ENCODE results near the gene GDI1. TPM values are rescaled to one million over a fixed set of nuclear protein-coding genes. Genes with fewer than 3 reads are reported as not detected.
"Not testable (repeated sequence)": the region's sequence is repeated elsewhere in the genome, so short reads cannot be mapped to it uniquely, and the experiment has no call there.

Gene GDI1
- total RNA-seq, 2 experiments from 2014 or later, result 92.7 to 95.5 TPM

DNA sequence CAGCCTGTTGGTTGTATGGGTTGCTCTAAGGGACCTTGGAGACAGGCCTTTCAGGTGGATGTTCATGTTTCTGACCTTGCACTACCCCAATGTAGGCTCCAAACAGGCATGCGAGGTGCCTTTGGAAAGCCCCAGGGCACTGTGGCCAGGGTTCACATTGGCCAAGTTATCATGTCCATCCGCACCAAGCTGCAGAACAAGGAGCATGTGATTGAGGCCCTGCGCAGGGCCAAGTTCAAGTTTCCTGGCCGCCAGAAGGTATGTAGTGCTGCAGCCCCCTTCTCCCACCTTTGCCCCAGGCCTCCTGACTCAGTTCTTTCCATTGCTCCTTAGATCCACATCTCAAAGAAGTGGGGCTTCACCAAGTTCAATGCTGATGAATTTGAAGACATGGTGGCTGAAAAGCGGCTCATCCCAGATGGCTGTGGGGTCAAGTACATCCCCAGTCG lies 36.6 kb upstream of the GDI1 start:
- not testable (repeated sequence) for H3K27me3 Mint-ChIP-seq (ENCODE audit: low read depth); DNase-seq; ATAC-seq; H3K9me3 Mint-ChIP-seq (ENCODE audit: insufficient read depth)
- Mint-ChIP-seq H3K4me1 (ENCODE audit: low read depth) (peaks cover 14% of the 10 kb centered on the region), H3K4me3 (peak overlapping the region; percentile 90), H3K27ac (peak overlapping the region; percentile 100), H3K36me3 (ENCODE audit: low read depth) (peaks cover 40% of the 10 kb centered on the region)
- CTCF ChIA-PET, result interaction anchor here (1.4 kb wide), 1 partner anchor 127 kb away, joined by 6 read pairs; no protein-coding TSS in a partner anchor
- POLR2A ChIA-PET, result interaction anchor here (1.2 to 3.5 kb wide), 5 partner anchors 11 to 97 kb away, joined by 3 to 55 read pairs (median 4); partner anchors contain the start of genes DNASE1L1, SLC10A3 and TAFAZZIN

DNA sequence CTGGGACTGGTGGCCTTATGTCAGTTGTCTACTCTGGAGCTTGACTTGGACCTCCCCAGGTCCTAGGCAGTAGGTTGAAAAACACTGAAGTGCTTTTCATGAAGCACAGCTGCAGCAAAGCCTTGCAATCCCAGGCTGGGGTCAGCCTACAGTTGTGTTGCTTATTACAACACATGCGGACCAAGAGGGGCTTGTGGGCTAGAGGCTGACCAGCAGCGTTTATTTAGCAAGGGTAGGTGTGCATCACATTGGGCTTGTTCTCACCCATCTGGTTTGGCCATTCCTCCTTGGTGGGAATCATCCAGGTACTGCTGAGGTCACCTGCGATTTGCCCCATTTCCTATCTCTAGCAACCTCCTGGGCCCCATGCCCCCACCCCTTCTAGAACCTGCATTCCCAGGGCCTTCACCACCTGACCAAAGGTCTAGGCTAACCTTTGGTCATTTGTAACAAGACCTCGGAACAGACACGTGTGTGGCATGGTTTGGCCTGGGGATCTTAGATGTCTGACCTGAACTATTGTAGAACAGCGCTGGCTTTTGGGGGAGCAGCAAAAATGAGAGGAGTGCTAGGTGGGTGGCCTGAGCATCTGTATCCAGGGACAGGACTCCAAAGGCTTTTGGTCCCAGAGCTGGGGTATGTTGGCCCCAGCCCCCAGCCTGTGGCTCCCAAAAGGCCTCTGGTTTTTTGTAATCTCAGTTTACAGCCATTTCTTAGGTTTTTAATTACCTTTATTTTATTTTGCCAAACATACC lies 35.7 kb upstream of the GDI1 start:
- ChIA-PET POLR2A (interaction anchor here (0.7 to 1.2 kb wide), 2 partner anchors 19 to 1570 kb away, joined by 4 read pairs; partner anchors contain the start of genes CETN2 and NSDHL), CTCF (no interaction called here)
- H3K27ac Mint-ChIP-seq, result peak overlapping the region; percentile 100
- ATAC-seq, result no peak
- no peaks in the 10 kb centered on the region for H3K27me3 Mint-ChIP-seq (ENCODE audit: low read depth)
- H3K4me1 Mint-ChIP-seq (ENCODE audit: low read depth), result peaks cover 14% of the 10 kb centered on the region
- H3K4me3 Mint-ChIP-seq, result peak overlapping the region; percentile 90
- H3K36me3 Mint-ChIP-seq (ENCODE audit: low read depth), result peaks cover 40% of the 10 kb centered on the region
- DNase-seq, result no peak
- H3K9me3 Mint-ChIP-seq (ENCODE audit: insufficient read depth), result no peaks in the 10 kb centered on the region

DNA sequence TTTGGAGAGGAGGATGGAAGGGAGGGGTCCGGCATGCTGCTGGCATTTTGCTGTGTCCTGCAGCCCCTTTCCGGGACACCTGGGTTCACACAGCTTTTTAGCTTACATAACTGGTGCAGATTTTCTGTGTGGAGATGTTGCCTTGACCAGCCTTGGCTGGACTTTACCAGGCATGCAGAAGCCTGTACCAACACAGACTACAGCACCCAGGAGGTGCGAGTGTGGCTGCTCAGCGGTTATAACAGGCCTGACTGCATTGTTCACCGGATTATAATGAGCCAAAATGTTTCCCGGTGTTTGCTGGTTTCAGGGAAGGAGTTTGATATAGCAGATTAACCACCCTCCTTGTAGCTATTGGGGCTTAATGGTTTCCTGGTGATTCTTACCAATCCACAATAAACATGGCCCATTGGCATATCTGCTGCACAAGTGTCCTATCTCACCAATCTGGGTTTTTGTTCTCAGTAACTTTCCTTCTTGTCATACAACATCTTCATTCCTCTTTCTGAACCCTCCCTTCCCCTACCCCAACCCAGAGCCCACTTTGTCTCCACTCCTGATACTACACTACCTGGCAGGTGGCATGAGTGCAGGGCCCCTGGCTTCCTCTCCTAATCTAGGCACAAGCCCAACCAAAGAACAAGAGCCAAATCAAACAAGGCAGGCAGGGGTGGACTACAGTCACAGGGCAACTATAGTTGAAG lies 34.9 kb upstream of the GDI1 start:
- H3K27ac Mint-ChIP-seq, result peak overlapping the region; percentile 44
- POLR2A ChIA-PET, result interaction anchor here (0.6 to 1.1 kb wide), 2 partner anchors 32 to 88 kb away, joined by 3 read pairs; no protein-coding TSS in a partner anchor

GRCh38 chrX:154402622-154403127 lies 34.3 kb upstream of the GDI1 start:
- ChIA-PET POLR2A (interaction anchor here (0.6 to 1.1 kb wide), 2 partner anchors 32 to 87 kb away, joined by 3 read pairs; no protein-coding TSS in a partner anchor), CTCF (no interaction called here)
- Mint-ChIP-seq H3K36me3 (ENCODE audit: low read depth) (peaks cover 38% of the 10 kb centered on the region), H3K4me3 (no peak overlapping the region), H3K27me3 (ENCODE audit: low read depth) (no peaks in the 10 kb centered on the region), H3K27ac (peak overlapping the region; percentile 44), H3K9me3 (ENCODE audit: insufficient read depth) (no peaks in the 10 kb centered on the region), H3K4me1 (ENCODE audit: low read depth) (peaks cover 11% of the 10 kb centered on the region)
- ATAC-seq (no peak), DNase-seq (no peak)

More for the DNA sequence above, 34.9 kb upstream of the GDI1 start:
- Mint-ChIP-seq H3K27me3 (ENCODE audit: low read depth) (no peaks in the 10 kb centered on the region), H3K9me3 (ENCODE audit: insufficient read depth) (no peaks in the 10 kb centered on the region), H3K4me3 (no peak overlapping the region), H3K36me3 (ENCODE audit: low read depth) (peaks cover 38% of the 10 kb centered on the region), H3K4me1 (ENCODE audit: low read depth) (peaks cover 12% of the 10 kb centered on the region)
- no peak for DNase-seq
- no peak for ATAC-seq
- CTCF ChIA-PET, result no interaction called here

GRCh38 chrX:154403192-154403591 lies 33.8 kb upstream of the GDI1 start:
- Mint-ChIP-seq H3K36me3 (ENCODE audit: low read depth) (peaks cover 35% of the 10 kb centered on the region), H3K27me3 (ENCODE audit: low read depth) (no peaks in the 10 kb centered on the region), H3K4me3 (no peak overlapping the region), H3K27ac (no peak overlapping the region), H3K4me1 (ENCODE audit: low read depth) (peaks cover 11% of the 10 kb centered on the region), H3K9me3 (ENCODE audit: insufficient read depth) (no peaks in the 10 kb centered on the region)
- ChIA-PET POLR2A (interaction anchor here (1.1 kb wide), 1 partner anchor 33 kb away, joined by 3 read pairs; no protein-coding TSS in a partner anchor), CTCF (no interaction called here)
- DNase-seq (no peak), ATAC-seq (no peak)

DNA sequence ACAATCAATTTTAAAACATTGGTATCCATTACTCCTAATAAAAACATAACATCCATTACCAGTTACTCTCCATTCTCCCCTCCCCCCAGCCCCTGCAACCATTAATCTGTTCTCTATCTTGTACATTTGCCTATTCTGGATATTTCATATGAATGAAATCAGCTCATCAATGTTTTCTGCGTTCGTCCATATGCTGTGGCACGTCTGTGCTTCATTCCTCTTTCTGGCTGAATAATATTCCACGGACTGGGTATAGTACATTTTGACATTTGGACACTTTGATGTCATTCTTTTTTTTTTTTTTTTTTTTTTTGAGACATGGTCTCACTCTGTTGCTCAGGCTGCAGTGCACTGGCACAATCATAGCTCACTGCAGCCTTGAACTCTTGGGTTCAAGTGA lies 33.1 kb upstream of the GDI1 start:
- peaks cover 14% of the 10 kb centered on the region for H3K4me1 Mint-ChIP-seq (ENCODE audit: low read depth)
- no peak overlapping the region for H3K27ac Mint-ChIP-seq
- no peak for ATAC-seq
- ChIA-PET POLR2A (no interaction called here), CTCF (no interaction called here)
- H3K36me3 Mint-ChIP-seq (ENCODE audit: low read depth), result peaks cover 34% of the 10 kb centered on the region
- DNase-seq, result no peak
- H3K27me3 Mint-ChIP-seq (ENCODE audit: low read depth), result no peaks in the 10 kb centered on the region
- no peaks in the 10 kb centered on the region for H3K9me3 Mint-ChIP-seq (ENCODE audit: insufficient read depth)
- H3K4me3 Mint-ChIP-seq, result no peak overlapping the region

GRCh38 chrX:154404625-154405192 lies 32.2 kb upstream of the GDI1 start:
- ChIA-PET POLR2A (interaction anchor here (0.6 kb wide), 1 partner anchor 100 kb away, joined by 5 read pairs; no protein-coding TSS in a partner anchor), CTCF (no interaction called here)
- Mint-ChIP-seq H3K27me3 (ENCODE audit: low read depth) (no peaks in the 10 kb centered on the region), H3K4me3 (no peak overlapping the region), H3K9me3 (ENCODE audit: insufficient read depth) (no peaks in the 10 kb centered on the region), H3K4me1 (ENCODE audit: low read depth) (peaks cover 17% of the 10 kb centered on the region), H3K36me3 (ENCODE audit: low read depth) (peaks cover 28% of the 10 kb centered on the region), H3K27ac (no peak overlapping the region)
- ATAC-seq, result no peak
- no peak for DNase-seq

DNA sequence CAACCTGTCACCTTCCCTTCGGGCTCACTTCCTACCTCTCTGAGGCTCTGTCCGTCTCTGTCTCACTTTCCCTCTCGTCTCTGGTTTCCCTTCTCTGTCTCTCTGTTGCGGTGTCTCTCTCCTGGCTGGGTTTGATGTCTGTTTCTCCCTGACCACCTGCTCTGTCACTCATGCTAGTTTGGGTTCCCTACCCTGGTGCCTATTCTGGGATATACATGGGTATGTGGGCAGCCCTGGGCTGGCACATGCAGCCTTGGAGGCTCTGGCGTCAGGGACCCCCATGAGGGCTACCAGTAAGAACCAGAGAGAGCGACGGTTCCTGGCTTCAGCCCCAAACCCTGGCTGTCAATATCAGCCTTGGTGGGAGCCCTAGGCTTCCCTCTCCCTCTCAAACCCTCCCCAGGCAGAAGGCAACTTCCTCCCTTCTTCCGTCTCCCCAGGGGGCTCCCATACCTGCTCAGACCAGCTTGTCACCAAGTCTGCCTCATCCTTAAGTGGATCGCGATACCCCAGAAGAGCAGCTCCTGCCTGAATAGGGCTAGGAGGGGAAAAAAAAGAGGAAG lies 28.2 kb upstream of the GDI1 start:
- peaks cover 14% of the 10 kb centered on the region for H3K36me3 Mint-ChIP-seq (ENCODE audit: low read depth)
- POLR2A ChIA-PET, result interaction anchor here (5.3 kb wide), 1 partner anchor 10 kb away, joined by 55 read pairs; the partner anchor contains the start of gene RPL10
- no peak overlapping the region for H3K4me3 Mint-ChIP-seq
- H3K4me1 Mint-ChIP-seq (ENCODE audit: low read depth), result peaks cover 13% of the 10 kb centered on the region
- no peaks in the 10 kb centered on the region for H3K27me3 Mint-ChIP-seq (ENCODE audit: low read depth)
- H3K9me3 Mint-ChIP-seq (ENCODE audit: insufficient read depth), result no peaks in the 10 kb centered on the region
- DNase-seq, result no peak
- peak overlapping the region; percentile 52 for H3K27ac Mint-ChIP-seq
- ATAC-seq, result no peak
- CTCF ChIA-PET, result no interaction called here

DNA sequence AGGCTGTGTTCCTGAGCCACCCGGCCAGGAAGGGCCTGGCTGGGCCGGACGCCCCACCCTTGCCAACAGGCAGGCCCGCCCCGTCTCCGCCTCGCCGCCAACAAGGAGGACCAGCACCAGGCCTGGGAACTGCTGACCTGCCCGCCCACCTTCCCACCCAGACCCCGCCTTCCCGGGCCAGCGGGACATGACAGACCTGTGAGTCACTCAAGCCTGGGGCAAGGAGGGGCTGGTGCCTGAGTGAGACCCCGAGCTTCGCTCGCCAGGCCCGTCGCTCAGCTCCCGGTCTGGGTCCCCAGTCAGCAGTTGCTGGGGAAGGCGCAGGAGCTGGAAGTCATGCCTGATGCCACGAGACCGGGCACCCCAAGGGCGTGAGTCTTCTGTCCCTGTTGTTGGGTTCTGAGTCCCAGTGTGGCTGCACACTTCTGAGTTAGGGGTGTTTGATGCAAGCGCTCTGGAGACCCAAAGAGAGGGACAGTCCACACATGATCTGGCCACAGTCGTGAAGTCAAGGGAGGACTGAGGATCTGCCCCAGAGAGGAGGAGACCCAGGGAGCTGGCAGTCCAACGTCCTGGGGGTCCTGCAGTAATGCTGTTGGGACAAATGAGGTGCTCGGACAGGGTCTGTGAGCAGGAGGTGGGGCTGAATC lies 27.6 kb upstream of the GDI1 start, which contains the start of gene DNASE1L1:
DNASE1L1 (minus strand) TSS at position 33 of the 650 bp plus-strand sequence. CDS start 3,686 bp downstream, outside the sequence.
- ChIA-PET CTCF (no interaction called here), POLR2A (interaction anchor here (5.3 kb wide), 1 partner anchor 11 kb away, joined by 55 read pairs; the partner anchor contains the start of gene RPL10)
- H3K4me1 Mint-ChIP-seq (ENCODE audit: low read depth), result peaks cover 13% of the 10 kb centered on the region
- H3K9me3 Mint-ChIP-seq (ENCODE audit: insufficient read depth), result no peaks in the 10 kb centered on the region
- no peak for ATAC-seq
- peak within 1 kb of the TSS; percentile 52 for H3K27ac Mint-ChIP-seq
- peaks cover 16% of the 10 kb centered on the region for H3K36me3 Mint-ChIP-seq (ENCODE audit: low read depth)
- no peaks in the 10 kb centered on the region for H3K27me3 Mint-ChIP-seq (ENCODE audit: low read depth)
- peak within 1 kb of the TSS; percentile 36 for H3K4me3 Mint-ChIP-seq
- no peak for DNase-seq

GRCh38 chrX:154411981-154412340 lies 25.0 kb upstream of the GDI1 start:
- peaks cover 21% of the 10 kb centered on the region for H3K36me3 Mint-ChIP-seq (ENCODE audit: low read depth)
- ATAC-seq, result peak; percentile 79
- ChIA-PET POLR2A (interaction anchor here (0.6 to 5.3 kb wide), 9 partner anchors 9 to 440 kb away, joined by 3 to 55 read pairs (median 7); partner anchors contain the start of genes ATP6AP1, HCFC1 and RPL10), CTCF (interaction anchor here (1.9 kb wide), 1 partner anchor 115 kb away, joined by 7 read pairs; no protein-coding TSS in a partner anchor)
- H3K4me3 Mint-ChIP-seq, result peak overlapping the region; percentile 93
- peak overlapping the region; percentile 92 for H3K27ac Mint-ChIP-seq
- peaks cover 13% of the 10 kb centered on the region for H3K4me1 Mint-ChIP-seq (ENCODE audit: low read depth)
- peak; percentile 77 for DNase-seq
- H3K27me3 Mint-ChIP-seq (ENCODE audit: low read depth), result no peaks in the 10 kb centered on the region
- H3K9me3 Mint-ChIP-seq (ENCODE audit: insufficient read depth), result no peaks in the 10 kb centered on the region
